Measurements from ENCODE around the gene CNP.
"Not testable (repeated sequence)": the region's sequence is repeated elsewhere in the genome, so short reads cannot be mapped to it uniquely, and the experiment has no call there.

CNP gene

DNA sequence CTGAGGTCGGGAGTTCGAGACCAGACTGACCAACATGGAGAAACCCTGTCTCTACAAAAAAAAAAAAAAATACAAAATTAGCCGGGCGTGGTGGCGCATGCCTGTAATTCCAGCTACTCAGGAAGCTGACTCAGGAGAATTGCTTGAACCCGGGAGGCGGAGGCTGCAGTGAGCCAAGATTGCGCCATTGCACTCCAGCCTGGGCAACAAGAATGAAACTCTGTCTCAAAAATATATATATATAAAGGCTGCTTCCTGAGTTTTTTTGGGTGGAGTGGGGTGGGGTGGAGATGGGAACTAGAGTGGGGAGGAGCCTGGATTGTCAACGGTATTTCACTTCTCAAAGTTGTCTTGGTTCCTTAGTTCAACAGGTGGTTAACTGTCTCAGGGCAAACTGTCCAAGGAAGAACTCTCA is 43.7 kb downstream of the CNP start:
- DNase-seq = not testable (repeated sequence)

DNA sequence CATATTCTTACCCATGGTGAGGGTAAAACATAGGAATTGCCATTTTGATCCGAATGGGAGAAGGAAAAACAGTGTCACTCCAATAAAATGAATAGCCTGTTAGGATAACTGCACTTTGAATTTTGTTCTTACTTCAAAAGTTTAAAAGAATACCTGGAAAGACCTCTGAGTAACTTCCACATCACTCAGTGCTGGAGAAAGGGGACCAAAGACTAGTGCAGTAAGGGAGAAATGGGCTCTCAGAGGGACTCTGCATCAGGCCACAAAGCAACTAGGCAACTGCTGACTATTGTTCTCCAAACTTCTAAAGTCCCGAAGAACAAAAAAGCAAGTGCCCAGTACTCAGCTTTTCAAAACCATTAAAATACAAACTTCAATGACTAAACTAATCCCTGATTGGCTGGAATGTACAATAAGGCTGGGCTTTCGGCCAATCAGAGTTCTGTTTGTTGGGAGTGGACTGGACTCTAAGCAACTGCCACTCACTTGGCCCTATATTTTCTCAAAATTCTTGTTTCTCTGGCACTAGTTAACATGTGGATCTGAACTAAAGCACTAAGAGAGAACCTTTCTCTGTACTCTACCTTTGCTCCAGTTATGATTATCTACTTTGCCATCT is 44.4 kb downstream of the CNP start:
- no peak for DNase-seq

DNA sequence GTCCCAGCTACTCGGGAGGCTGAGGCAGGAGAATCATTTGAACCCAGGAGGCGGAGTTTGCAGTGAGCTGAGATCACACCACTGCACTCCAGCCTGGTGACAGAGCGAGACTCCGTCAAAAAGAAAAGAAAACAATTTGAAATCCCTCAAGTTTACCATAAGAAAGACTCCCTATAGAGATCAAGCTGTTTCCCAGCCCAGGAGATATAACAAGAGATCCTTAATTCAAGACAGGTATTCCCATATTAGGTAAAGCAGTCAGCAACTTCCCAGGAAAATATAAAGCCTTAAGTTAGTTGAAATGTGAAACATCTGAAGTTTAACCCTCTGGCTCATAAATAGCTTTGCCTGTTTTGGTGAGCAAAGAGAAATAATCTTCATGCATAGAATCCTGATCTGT is 45.8 kb downstream of the CNP start:
- DNase-seq = not testable (repeated sequence)

DNA sequence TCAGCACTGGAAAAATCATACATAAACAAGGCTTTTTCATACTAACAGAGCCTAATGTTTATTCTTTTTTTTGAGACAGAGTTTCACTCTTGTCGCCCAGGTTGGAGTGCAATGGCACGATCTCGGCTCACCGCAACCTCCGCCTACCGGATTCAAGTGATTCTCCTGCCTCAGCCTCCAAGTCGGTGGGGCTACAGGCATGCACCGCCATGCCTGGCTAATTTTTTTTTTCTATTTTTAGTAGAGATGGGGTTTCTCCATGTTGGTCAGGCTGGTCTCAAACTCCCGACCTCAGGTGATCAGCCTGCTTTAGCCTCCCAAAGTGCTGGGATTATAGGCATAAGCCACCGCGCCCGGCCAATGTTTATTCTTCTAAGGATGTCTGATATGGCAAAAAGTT is 47.1 kb downstream of the CNP start:
- not testable (repeated sequence) for DNase-seq

DNA sequence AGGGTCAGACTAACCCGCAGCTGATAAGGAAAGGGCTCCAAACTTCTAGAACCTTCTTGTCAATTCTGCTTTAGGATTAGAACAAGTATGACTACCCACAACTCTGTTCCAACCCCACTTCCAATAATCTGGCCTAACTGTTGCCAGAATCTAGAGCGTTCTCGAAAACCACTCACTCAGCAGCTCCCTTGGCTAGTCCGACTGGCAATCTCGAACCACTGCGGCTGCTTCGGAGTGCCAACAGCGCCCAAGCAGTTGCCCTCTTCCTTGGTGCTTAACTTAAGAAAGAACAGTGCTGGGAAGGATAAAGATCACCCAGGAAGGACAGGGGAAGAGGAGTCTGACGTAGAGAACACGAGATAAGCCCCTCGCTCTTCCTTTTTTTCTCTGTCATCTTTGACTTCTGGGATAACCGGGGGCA is 49.8 kb downstream of the CNP start:
- DNase-seq = no peak

DNA sequence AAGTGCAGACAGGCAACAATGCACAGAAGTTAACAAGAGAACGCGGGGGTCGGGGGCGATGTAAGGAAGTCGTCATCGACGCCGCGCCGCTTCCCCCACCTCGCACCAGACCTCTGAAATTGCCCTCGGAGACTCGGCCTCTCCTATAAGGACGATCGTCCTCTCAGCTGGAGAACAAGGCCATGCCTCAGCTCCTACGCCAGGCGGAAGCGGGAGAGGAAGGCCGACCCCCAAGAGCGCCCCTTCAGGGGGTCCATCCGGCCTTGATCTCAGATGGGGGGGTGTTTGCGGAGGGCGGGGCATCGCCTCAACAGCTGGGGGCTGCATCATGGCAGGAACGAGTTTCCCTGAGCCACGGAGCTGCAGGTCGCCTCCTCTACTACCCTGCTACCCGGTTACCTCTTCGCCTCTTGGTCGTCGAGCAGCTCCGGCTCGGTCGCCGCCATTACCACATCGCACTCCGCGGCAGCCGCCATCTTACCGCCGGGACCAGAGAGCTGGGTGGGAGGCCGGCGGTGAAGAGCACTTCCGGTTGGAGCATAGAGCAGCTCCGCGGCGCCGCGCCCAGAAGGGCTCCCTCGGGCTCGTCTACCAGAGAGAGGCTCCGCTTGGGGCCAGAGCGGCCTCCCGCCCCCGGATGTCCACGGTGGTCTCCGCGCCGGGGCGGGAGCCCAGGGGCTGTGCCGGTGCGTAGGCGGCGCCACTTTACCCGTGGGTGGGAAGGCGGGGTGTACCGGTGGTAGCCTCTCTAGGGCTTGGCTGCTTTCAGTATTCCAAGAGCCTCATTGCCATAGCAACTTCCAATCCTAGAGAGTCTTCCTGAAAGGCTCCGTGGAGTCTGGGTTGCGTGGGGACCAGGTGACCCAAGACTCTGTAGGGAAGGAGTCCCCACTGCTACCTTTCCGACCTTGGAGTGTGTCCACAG is 50.6 kb downstream of the CNP start, which contains the start of gene DNAJC7:
DNAJC7 (minus strand) TSS at position 499 of the 925 bp plus-strand sequence; CDS start at position 476, 23 bp downstream.
- DNase-seq = peak; percentile 91

GRCh38 chr17:42017866-42018200 is 51.2 kb downstream of the CNP start:
- no peak for DNase-seq

- no peak for DNase-seq
Measured at GRCh38 chr17:42018339-42018738, 51.7 kb downstream of the CNP start.

- DNase-seq = no peak
Measured at GRCh38 chr17:42018988-42019387, 52.4 kb downstream of the CNP start.

DNA sequence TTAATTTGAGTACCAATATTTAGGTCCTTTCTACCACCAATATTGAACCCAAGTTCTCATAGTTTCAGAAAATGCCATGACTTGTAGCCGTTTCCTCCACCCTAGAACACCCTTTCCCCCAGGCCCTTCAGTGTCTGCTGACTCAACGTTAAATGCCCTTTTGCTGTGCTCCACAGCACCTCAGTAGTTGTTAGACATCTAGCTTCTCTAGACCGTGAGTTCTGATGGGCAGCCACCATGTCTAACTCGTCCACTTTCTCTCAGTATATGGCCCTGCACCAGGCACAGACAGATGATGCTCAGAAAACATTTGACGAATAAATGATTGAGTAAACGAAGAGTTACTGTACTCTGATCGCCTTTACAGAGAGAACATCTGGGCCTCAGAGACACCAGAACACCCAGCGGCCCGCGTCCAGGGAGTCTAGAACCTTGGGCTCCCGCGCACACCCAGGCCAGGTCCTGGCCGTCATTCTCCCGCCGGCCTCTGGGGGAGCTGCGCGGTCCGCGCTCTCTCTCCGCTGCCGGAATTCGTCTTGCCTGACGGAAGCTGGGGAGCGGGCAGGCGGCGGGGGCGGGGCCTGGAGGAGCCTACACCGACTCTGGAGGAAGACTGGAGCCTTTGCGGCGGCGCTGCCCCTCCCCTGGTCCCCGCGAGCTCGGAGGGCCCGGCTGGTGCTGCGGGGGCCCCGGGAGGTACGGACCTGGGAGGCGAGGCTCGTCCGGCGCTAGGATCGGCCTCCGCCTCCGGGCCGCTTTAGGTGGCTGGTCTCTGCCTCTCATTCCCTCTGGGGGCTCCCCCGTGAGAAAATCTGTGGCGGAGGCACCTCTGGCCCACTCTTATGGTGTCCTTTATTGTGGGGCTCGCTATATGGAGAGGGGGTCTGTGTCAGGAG is 53.2 kb downstream of the CNP start, which contains the start of gene NKIRAS2:
NKIRAS2 (plus strand) TSS at position 582 of the 896 bp plus-strand sequence. CDS start 1,488 bp downstream, outside the sequence.
- peak; percentile 96 for DNase-seq

DNA sequence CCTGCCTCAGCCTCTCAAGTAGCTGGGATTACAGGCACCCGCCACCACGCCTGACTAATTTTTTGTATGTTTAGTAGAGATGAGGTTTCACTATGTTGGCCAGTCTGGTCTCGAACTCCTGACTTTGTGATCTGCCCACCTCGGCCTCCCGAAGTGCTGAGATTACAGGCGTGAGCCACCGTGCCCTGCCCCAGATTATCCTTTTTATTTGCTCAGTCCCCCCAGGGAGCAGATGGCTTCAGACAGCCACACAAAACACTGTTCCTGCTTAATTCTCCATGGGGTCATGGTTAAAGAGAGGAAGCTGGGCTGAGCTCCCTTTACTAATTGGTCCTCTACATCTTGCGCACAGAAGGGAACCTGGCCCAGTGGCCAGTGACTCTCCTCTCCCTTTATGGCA is 54.2 kb downstream of the CNP start:
- not testable (repeated sequence) for DNase-seq

- no peak for DNase-seq
Measured at GRCh38 chr17:42023524-42024349, 57.1 kb downstream of the CNP start.

DNA sequence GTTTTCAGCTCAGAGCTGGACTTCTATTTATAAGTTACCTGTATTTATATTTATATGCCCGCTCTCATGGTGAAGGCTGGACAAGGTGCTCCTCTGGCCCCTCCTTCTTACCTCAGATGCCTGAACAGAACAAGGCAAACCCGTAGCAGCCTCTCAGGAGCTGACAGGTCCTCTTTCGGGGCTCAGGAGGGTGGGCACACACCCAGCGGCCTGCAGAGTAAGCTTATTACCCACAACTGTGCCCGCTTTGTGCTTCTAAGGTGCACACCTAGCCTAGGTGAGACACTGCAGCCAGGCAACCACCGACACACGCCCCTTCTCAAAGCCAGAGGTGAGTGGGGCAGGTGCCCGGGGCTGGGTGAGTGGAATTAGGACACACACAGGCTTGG is 58.6 kb downstream of the CNP start:
- DNase-seq = no peak

- no peak for DNase-seq
Measured at GRCh38 chr17:42025936-42026335, 59.3 kb downstream of the CNP start.

GRCh38 chr17:42026857-42027589 is 60.4 kb downstream of the CNP start:
- DNase-seq = no peak
